ENCODE data around the gene ZFHX3.

The ZFHX3 gene

DNA sequence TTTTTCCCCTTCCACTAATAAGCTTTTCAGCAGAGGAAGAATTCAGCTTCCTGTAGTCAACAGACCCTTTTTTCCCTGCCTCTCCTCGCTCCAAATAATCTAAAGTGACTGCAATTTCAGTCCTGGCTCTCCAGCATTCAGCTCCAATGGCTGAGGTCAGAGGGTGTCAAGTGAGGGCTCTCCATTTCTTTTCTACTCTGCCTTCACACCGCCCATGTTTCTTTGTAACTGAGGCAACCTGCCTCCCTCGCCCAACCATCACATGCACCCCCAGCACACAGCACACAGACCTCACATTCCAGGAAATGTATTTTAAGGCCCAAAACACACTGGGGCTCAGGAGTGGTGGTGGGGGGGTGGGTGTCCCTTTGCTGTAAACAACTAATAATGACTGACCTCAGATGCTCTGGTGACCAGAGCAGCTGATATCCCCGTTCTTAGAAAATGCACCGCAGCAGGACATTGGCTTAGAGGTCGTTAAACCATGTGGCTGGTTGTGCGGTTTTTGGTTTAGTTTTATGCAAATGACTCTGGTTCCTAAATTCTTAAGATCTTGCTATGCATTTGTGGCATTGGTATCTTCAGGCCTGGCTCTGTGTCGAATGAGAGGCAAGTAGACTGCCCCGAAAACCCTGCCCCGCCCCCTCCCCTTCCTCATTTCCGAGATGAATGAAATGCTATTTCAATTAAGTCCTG is 203.6 kb downstream of the ZFHX3 start:
- DNase-seq: peak in 1 of 2 experiments; percentile 50

DNA sequence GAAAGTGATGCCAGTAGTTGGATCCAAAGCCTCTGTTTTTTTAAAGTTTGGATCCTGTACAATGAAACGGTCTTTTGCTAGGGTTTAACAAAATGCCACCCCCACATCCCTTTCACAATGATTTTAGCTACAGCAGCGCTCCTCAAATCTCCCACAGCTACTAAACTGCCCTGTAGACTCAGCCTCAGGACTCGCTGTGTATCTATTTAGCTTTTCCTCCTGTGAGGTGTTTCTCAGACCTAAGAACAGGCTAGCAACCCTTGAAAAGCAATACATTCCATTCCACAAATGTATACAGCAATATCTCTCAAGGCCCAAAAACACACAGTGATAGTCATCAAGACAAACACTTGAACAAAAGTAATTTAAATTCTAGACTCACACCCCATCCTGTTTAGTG is 206.4 kb downstream of the ZFHX3 start:
- DNase-seq: no peak

DNA sequence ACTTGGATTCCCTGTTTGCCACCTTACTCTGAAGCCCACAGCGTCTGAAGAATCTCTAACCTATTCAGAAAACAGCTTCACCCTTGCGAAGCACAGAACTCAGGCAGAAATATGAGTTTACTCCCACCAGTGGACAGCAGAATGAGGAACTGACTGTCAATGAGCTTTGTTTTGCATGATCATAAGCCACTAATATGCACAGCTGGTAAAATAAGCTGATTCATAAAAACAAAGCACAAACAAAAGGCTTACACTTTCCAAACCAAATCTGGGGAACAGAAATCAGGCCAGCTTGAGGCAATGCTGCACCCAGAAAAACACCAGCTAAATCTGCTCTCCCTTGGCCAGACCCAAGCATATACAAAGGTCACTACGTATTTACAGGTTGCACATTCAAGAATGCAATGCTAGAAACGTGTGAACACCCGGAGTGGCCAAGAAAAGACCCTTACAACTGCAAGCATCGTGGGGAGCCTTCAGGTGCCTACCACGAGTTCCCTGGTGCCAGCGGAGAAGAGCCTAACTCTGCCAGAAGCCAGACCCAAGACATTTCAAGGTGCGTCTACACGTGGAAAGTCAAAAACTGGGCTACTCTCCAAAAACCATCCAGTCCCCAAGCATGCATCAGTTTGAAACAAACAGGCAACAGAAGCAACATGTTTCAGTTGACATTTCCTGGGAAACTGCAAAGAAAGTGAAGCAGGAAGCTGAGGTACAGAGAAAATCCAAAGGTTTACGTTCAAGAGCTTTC is 207.1 kb downstream of the ZFHX3 start:
- DNase-seq: peak; percentile 20 to 55

DNA sequence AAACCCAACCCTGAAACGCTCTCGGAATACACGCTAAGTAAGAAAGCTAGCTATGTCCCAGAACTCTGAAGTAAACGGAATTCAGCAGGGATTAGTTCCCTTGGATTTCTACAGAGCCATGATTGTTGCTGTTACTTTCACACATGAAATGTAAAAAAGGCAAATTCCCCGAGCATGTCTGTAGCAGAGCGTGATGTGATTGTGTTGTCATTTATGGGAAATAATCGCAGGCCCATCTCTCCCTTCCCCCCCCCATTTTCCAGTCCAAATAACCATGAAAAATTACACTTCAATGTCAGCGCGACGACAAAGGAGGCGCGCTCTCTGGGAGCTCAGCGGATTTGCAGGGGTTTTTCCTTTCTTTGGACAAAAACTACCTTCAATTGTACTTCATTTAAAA is 209.0 kb downstream of the ZFHX3 start:
- DNase-seq: no peak

DNA sequence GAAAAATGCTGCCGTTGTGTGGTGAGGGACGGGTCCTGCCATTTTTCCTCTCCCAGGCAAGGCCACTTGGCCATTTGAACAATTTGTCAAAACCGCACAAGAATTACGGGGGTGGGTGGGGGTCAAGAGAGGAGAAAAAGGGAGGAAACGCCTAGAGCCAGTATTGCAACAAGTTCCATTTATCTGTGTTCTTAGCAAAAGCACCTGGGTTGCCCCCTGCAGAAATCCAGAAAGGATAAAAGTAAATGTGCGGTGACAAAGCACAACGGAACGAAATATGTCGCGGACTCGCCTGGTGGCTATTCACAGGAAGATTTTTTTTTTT is 209.4 kb downstream of the ZFHX3 start:
- DNase-seq: no peak

DNA sequence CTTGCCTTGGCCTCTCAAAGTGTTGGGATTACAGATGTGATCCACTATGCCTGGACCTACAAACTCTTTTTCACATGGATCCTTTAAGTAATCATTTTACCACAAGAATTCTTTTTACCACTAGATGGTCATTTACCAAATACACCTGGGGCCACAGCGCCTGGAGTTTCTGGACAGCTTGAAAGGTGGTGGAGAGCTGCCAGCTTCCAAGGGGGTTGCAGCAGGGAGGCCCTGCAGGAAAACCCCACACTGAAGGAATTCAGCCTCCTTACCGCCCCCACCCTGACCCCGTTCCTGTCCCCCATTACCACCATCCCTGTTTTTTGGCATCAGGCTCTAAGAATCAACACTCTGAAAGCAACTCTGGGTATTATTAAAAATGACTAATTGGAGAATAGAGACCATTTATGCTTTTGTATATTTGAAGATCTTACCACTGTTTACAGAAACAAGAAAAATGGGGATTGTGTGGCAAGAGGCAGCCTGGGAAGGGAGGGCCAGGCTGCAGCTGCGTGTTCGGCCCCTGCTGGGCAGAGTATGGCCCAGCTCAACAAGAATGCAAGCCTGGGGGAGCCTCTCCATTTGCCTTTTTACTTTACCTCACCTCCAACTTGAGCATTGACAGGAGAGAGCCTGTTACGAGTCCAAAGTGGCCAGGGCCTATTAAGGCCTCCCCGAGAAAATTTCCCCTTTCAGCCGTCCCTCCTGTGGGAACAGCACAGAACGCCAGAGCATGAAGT is 209.9 kb downstream of the ZFHX3 start:
- no peak for DNase-seq

DNA sequence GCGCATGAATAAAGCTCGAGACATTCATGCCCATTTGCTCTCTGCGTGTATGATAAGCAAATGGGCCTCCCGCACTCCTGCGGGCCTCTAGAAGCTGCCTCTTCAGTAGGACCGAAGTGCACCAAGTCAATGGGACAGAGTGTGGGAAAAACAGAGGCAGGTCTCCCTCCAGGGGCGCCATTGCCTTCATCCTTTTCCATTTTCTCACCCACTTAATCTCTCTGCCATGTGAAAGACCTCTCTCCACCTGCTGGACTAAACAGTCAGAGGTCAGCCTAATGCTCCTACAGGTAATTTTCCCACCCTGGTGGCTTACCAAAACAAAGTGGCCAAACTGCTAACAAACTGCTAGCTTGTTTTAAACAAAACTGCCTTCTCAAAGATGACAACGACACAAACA is 210.9 kb downstream of the ZFHX3 start:
- DNase-seq: no peak

DNA sequence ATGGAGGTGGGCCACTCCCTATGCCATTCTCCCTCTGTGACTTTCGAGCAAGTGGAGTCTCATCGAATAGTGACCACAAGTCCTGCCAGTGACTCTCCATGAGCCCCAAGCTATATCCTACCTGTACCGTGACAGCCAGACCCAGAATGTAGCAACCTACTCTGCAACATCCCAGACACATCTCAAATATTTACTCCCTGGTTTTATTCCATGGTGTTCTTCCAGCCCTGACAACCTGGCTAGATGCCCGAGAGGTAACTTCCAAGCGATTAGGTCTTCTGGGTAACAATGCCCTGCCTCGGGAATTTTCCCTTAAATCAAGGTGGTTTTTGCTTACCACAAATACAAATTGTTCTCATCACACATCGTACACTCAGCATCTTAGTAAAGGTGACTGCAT is 211.7 kb downstream of the ZFHX3 start:
- no peak for DNase-seq

DNA sequence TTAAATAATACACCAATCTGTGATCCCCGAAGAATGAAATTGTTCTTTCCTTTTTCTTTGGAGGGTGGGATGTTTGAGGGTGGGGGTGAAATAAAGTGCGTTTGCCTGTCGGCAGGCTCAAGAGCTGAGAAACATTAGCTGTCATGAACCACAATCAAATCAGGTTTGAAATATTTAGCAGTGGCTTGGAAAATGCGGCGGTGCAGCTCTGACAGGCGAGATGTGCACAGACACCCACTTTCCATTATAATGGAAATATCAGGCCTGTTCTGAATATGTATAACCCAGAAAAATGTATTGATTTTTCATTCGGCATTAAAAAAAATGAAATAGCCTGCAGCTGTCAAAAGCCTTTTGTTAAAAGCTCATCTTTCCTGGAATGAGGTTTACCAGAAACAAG is 212.8 kb downstream of the ZFHX3 start:
- DNase-seq: no peak

DNA sequence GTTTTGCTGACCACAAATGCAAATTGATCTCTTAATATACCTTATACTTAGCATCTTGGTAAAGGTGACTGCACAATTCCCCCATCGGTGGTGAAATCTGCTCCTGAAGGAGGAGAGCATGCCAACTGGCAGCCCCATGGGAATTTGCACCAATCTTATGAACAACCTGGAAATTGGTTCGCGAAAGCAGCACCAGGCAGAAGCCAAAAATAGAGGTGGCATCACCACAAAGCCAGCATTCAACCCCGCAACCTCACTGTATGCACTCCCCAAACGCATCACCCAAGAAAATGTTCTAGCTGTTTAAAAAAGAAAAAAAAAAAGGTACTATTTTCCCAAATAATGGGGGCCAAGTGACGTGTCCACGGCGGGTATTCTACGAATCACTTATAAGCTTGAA is 213.4 kb downstream of the ZFHX3 start:
- DNase-seq: peak in 1 of 2 experiments; percentile 25

DNA sequence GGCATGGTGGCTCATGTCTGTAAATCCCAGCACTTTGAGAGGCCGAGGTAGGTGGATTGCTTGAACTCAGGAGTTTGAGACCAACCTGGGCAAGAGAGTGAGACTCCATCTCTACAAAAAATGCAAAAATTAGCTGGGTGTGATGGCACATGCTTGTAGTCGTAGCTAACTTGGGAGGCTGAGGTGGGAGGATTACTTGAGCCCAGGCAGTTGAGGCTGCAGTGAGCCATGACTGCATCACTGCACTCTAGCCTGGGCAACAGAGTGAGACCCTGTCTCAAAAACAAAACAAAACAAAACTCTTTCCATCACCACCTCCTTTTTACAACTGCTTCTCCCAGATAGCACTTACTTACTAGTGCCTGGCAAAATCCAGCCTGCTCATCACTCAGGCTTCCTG is 214.0 kb downstream of the ZFHX3 start:
- DNase-seq: no peak

DNA sequence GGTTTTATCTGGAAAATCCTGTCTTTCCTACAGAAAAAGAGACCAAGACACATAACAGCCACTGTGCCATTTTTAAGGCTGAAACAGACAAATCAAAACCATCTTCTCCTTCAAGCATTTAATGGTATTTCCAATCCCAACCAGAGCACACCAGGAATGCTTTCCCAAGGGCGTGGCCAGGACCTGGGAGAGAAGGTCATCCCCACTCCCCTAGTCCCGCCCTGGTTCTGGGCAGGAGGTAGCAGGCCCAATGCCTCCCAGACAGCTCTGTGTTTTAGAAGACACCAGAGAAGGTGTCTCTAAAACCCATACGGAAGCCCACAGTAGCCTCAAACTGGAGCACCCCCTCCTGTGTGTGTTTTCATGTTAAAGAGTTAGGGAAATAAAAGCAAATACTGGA is 214.4 kb downstream of the ZFHX3 start:
- no peak for DNase-seq

DNA sequence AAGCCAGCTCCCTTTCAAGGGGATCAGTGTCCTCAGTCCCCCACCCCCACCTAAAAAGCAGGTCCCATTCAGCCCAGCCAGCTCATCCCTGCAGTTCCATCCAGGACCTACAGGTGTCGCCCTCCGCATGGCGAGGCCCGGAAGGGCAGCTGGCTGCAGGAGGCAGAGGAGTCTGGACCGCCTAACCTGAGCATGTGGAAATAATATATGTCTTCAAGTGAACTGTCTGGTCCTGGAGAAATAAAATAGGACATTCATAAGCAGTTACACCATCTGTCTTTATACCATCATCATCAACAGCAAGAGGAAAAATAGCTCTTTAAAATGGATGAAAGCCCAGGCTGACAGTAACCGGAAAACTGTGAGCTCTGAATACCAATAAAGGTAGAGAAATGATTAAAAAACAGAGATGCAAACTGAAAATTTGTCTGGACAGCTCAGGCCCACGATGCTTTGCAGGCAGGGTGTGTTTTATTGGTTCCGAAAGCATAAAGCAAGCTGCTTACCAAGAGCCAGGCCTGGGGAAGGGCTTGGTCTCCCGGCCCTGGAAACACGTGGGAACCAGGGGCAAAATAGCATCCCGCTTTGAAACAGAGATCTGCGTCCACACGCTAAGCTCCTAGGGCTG is 215.2 kb downstream of the ZFHX3 start:
- DNase-seq: peak in 1 of 2 experiments; percentile 72

DNA sequence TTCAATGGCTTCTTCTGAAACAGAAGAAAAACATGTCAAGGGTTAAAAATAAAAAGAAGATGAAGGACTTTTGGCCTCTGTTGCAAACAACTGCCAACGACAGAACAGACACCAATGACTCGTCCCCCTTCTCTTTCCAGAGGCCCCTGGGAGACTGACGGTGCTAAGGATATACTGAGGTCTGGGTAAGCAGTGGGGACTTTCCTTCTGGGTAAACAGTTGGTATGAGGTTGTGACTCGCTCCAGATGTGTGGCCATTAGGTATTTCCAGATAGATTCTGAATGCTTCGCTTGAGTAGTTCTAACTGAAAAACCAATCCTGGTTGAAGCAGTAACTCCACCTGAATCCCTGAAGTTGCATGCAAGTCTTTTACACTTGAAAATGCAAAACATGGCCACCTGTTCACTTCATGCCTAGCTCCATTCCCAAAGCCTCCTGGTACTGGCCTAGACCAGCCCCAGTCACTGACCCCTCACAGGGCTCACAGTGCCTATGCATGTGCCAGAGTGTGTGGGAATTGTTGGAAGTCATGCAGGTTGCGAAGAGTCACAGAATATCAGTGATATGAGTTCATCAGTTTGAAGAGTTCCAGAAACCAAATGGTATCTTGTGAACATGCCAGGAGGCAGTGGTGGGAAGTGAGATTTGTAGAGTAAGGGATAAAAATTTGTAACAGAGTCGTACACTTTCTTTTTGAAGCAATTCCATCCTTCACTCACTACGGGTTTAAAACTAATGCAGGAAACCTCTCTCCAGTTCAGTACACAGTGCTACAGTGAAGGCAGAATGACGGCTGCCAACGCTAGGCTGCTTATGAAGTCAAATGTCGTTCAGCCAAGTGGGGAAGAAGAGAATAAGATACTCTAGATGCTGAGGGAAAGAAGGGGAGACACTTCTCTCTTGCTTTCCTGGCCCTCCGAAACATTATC is 217.8 kb downstream of the ZFHX3 start:
- DNase-seq: no peak

DNA sequence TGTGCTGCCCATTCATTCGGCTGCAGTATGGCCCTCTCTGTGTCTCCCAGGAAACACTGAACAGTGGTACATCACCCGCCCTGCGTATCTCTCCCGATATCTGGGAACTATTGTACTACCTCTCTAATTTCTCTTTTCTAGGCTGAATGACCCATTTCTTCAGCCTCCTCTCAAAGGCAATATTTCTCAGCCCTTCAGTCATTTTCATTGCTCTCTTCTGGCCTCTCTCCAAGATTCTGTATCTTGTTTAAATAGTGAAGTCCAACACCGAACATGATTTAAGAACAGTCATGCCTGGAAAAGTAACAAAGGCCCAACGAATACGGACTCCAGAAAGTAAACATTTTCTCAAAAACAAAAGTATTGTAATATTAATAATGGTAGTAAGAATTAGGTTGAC is 220.1 kb downstream of the ZFHX3 start:
- no peak for DNase-seq

DNA sequence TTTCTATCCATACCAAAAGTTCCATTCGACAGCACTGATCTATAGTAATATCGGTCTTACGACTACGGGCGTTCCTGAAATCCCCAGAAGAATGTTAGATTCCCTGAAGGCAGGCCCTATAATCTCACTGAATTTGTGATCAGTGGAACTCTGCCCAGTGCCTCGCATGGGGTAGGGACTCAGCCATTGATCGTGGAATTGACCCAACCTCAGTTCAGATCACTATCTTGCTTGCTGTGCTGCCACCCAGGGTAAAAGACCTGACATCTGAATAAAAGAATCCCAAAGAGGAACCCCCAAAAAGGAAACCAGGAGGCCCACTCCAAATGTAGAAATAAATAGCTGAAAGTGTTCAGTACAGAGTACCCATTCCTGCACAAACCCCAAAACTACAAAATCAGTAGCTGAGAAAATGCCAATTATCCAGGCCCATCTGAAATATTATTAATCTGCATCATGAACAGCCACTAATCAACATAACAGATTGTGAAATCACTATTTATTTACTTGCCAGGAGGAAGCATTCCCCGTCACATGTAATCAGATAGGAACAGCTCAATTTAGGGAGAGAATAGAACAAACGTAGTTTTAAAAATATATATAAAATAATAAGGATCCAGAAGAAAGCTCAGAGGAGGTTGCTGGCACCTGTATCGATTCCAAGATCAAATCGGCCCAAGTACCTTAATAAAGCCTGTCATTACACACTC is 221.9 kb downstream of the ZFHX3 start:
- DNase-seq: no peak

DNA sequence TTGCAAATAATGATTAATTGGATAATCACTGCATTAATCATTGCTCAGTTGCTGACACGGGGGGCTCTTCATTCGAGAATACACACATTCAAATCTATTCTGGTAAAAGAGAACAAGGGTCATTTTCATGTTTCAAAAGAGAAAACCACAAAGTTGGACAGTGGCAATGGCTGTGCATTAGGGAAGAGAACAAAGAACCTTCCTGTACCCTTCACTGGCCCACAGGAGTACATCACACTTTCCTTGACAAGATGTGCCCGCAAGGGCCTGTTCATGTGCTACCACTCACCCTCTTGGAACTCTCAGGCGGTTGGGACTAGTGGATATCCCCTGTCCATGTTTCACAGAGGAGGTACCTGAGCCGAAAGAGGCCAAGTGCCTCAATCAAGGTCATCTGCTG is 223.2 kb downstream of the ZFHX3 start:
- no peak for DNase-seq

DNA sequence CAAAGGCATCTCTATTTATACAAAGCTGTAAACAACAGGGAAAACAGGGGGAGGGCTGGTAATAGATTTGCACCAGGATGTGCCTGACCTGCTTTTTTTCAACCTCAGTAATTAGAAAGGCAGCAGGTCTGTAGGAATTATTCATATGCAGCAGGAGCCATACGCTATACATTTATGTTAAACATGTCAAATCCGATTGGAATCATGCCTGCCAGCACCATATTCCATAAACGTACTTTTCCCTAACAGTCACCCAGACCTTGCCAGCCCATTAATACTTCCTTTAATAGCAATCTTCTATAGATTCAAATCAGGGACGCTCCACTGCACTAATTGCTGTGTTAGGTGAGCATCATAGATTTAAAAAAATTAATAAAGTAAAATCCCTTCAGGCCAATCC is 223.9 kb downstream of the ZFHX3 start:
- DNase-seq: no peak

DNA sequence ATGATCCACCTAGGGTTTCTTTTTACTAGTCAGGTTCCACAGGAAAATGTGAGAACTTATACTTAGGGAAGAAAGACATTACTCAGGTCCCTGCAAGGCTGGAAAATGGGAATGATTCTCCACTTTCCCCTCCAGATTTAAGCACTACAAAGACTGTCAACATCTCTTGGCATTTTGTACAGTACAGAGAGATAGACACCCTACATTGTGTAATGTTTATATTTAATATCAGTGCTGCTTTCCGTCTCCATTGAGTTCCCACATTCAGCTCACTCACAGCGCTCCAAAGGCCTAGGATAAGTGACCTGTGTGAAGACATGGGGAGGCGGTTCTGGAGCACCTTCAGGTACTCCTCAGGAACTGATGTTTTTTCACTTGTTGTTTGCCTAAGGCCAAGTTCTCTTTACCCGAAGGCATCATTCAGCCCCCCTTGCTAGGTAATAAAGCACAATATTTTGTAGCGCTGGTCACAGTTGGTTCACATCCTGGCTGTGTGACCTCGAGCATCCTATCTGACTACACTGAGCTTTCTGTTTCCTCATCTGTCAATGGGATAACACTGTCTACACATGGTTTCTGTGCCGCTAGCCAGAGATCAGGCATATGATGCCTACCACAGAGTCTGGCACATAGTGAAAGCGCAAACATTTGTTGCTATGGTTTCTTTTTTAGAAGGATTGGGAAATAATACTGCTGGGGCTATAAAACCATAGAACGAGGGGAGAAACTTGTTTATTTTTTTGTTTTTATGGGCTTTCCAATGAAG is 226.6 kb downstream of the ZFHX3 start:
- no peak for DNase-seq

DNA sequence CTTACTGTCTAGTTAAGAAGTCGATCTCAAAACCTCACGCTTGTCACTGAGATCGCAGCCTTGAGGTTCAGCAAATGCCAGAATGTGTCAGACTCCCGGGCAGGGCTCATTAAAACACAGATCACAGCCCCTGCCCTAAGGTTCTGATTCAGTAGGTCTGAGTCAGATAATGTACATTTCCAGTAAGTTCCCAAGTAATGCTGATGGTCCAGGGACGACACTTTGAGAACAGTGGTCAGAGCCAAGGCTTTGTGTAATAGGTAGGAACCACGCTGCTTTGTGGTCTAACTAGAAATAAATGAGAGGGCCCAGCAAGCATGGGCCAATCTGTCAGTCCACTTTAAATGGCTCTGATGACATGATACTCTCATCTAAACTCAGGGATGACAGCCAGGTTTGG is 228.6 kb downstream of the ZFHX3 start:
- DNase-seq: no peak

DNA sequence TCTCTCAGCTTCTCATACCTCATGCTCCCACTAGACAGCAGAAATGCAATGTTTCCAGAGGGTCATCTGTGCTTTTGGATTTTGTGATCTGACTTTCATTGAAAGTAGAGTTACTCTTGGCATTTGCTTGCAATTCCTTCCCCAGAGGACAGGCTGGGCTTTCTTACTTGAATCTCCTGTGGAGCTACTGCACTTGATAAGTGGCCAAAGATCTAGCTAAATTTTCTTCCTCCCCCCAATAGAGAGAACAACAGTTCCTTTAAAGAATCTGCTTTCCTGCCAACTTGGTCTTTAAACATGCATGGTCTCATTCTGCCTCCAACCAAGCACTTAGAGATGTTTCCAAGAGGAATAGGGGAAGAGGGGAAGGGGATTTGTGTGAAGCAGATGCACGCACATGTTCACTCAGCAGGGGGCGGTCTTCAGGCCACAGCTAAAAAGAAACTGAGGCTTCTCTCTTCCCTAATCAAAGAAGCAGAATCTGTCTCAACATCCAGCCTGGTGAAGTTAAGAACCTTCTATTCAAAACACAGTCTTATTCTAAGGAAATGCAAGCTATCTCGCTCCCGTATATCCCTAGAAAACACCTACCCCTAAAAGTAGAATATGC is 229.6 kb downstream of the ZFHX3 start:
- peak in 1 of 2 experiments; percentile 4 for DNase-seq

Measured in NCI-H526 (cell line).